Epidermal melanocyte (primary cell): ENCODE measurements around the gene PDE3B.
"Not testable (repeated sequence)": the region's sequence is repeated elsewhere in the genome, so short reads cannot be mapped to it uniquely, and the experiment has no call there.

Experiments used
- DNase-seq: peaks from one replicate; pipeline ENCODE4 v3.0.0; 2011; ENCODE audit warnings: low spot score; ENCODE audit not compliant: insufficient read length

PDE3B gene

GRCh38 chr11:14882196-14882595, 238.6 kb downstream of the PDE3B start:
- no peak for DNase-seq

GRCh38 chr11:14883683-14884082, 240.1 kb downstream of the PDE3B start:
- not testable (repeated sequence) for DNase-seq

GRCh38 chr11:14884667-14885273, 241.2 kb downstream of the PDE3B start:
- no peak for DNase-seq

GRCh38 chr11:14886513-14886912, 242.9 kb downstream of the PDE3B start:
- DNase-seq, result no peak

GRCh38 chr11:14891143-14892035, 247.8 kb downstream of the PDE3B start:
- DNase-seq, result peak; percentile 65

GRCh38 chr11:14892036-14892556, 248.5 kb downstream of the PDE3B start, which contains the start of gene CYP2R1:
TSS of gene CYP2R1 (minus strand) at chr11:14892231. CDS start at chr11:14892205, 26 bp downstream.
- peak; percentile 96 for DNase-seq

GRCh38 chr11:14892577-14892976, 249.0 kb downstream of the PDE3B start:
- no peak for DNase-seq

- DNase-seq, result no peak
Observed at GRCh38 chr11:14894657-14895598, 251.3 kb downstream of the PDE3B start.

- DNase-seq, result no peak
Observed at GRCh38 chr11:14898355-14898754, 254.8 kb downstream of the PDE3B start.

GRCh38 chr11:14898906-14899305, 255.3 kb downstream of the PDE3B start:
- no peak for DNase-seq

GRCh38 chr11:14902650-14903350, 259.2 kb downstream of the PDE3B start:
- no peak for DNase-seq

- DNase-seq, result no peak
Observed at GRCh38 chr11:14904745-14905103, 261.1 kb downstream of the PDE3B start.

GRCh38 chr11:14905104-14906033, 261.8 kb downstream of the PDE3B start:
- DNase-seq, result no peak

GRCh38 chr11:14906578-14906977, 263.0 kb downstream of the PDE3B start:
- DNase-seq, result no peak

- DNase-seq, result no peak
Observed at GRCh38 chr11:14906993-14907392, 263.4 kb downstream of the PDE3B start.

GRCh38 chr11:14907411-14908213, 264.0 kb downstream of the PDE3B start:
- DNase-seq, result no peak

- no peak for DNase-seq
Observed at GRCh38 chr11:14908214-14908880, 264.7 kb downstream of the PDE3B start.

GRCh38 chr11:14914536-14914935, 270.9 kb downstream of the PDE3B start:
- DNase-seq, result no peak
